Limb (tissue), 2 donors: ENCODE measurements around the gene CELF4.

Experiments used
- DNase-seq, 2 donors: peaks; one replicate each; pipeline ENCODE4 v3.0.0-alpha.2; 2016; ENCODE audit errors: extremely low spot score in 2 of 2

CELF4 gene

GRCh38 chr18:37565101-37565976 lies at the start of gene CELF4:
Gene CELF4 (minus strand): TSS chr18:37565798.
- DNase-seq: peak in 1 of 2 donors; percentile 66

- DNase-seq: no peak
Measured at GRCh38 chr18:37613253-37613565, 47.6 kb upstream of the CELF4 start.

GRCh38 chr18:37612524-37613252 lies 47.1 kb upstream of the CELF4 start:
- DNase-seq: no peak

- no peak for DNase-seq
Measured at GRCh38 chr18:37611614-37612279, 46.1 kb upstream of the CELF4 start.

GRCh38 chr18:37608876-37609275 lies 43.3 kb upstream of the CELF4 start:
- no peak for DNase-seq

GRCh38 chr18:37607281-37607680 lies 41.7 kb upstream of the CELF4 start:
- no peak for DNase-seq

GRCh38 chr18:37604032-37604431 lies 38.4 kb upstream of the CELF4 start:
- DNase-seq: no peak

GRCh38 chr18:37598966-37599896 lies 33.6 kb upstream of the CELF4 start:
- DNase-seq: peak in 1 of 2 donors; percentile 22

GRCh38 chr18:37598396-37598795 lies 32.8 kb upstream of the CELF4 start:
- no peak for DNase-seq

GRCh38 chr18:37590346-37590745 lies 24.7 kb upstream of the CELF4 start:
- DNase-seq: no peak

- no peak for DNase-seq
Measured at GRCh38 chr18:37588289-37588688, 22.7 kb upstream of the CELF4 start.

GRCh38 chr18:37586656-37587225 lies 21.1 kb upstream of the CELF4 start:
- no peak for DNase-seq

- no peak for DNase-seq
Measured at GRCh38 chr18:37584952-37585695, 19.5 kb upstream of the CELF4 start.

- DNase-seq: no peak
Measured at GRCh38 chr18:37584217-37584616, 18.6 kb upstream of the CELF4 start.

GRCh38 chr18:37582261-37582660 lies 16.7 kb upstream of the CELF4 start:
- no peak for DNase-seq

GRCh38 chr18:37578886-37579513 lies 13.4 kb upstream of the CELF4 start:
- peak in 1 of 2 donors; percentile 61 for DNase-seq

- DNase-seq: no peak
Measured at GRCh38 chr18:37578182-37578678, 12.6 kb upstream of the CELF4 start.

GRCh38 chr18:37577051-37577611 lies 11.5 kb upstream of the CELF4 start:
- peak in 1 of 2 donors; percentile 30 for DNase-seq

- DNase-seq: no peak
Measured at GRCh38 chr18:37575646-37576045, 10.0 kb upstream of the CELF4 start.
